Measurements from ENCODE around the gene ACTR1B.
"Not testable (repeated sequence)": the region's sequence is repeated elsewhere in the genome, so short reads cannot be mapped to it uniquely, and the experiment has no call there.

Gene ACTR1B

GRCh38 chr2:97663962-97664635, at the start of gene ACTR1B:
Gene ACTR1B (minus strand): TSS chr2:97664044. CDS start chr2:97663890, 154 bp downstream.
- Histone ChIP-seq H3K79me2 (ENCODE audit: insufficient read depth, low read length) (peaks cover 5% of the 10 kb centered on the region), H4K20me1 (ENCODE audit: insufficient read depth, low read length) (no peaks in the 10 kb centered on the region), H3K9ac (ENCODE audit: low read length) (peak within 1 kb of the TSS; percentile 85), H3F3A (ENCODE audit: insufficient read depth, low read length) (no peaks in the 10 kb centered on the region), H3K36me3 (ENCODE audit: insufficient read depth, low read length) (peaks cover 10% of the 10 kb centered on the region; the same call in 1 of the 2 replicates), H3K27me3 (ENCODE audit: insufficient read depth, low read length) (no peaks in the 10 kb centered on the region), H3K4me2 (ENCODE audit: low read length) (peak within 1 kb of the TSS; percentile 98), H3K9me3 (ENCODE audit: low read length) (no peaks in the 10 kb centered on the region), H2AFZ (ENCODE audit: low read length) (peak within 1 kb of the TSS; percentile 60), H3K4me3 (ENCODE audit: low read depth, low read length, poor library complexity, severe bottlenecking) (peak within 1 kb of the TSS; percentile 80), H3K4me1 (ENCODE audit: insufficient read depth, low read length, severe bottlenecking) (peaks cover 28% of the 10 kb centered on the region), H3K27ac (ENCODE audit: low read depth, low read length, poor library complexity, severe bottlenecking) (peak within 1 kb of the TSS; percentile 67), H3K9me2 (ENCODE audit: low read depth, low read length) (no peaks in the 10 kb centered on the region)
- TF ChIP-seq CTCF (IDR thresholded peaks at IDR 0.05; ENCODE audit: low read length) (peak; percentile 68), EZH2 (IDR thresholded peaks at IDR 0.05; ENCODE audit: borderline replicate concordance, low read length) (no peak)

- no peaks in the 10 kb centered on the region for H3K79me2 ChIP-seq (ENCODE audit: insufficient read depth, low read length)
- H3K9ac ChIP-seq (ENCODE audit: low read length), result no peak overlapping the region; the same call in 1 of the 2 replicates
- no peak overlapping the region for H2AFZ ChIP-seq (ENCODE audit: low read length)
- TF ChIP-seq CTCF (IDR thresholded peaks at IDR 0.05; ENCODE audit: low read length) (no peak), EZH2 (IDR thresholded peaks at IDR 0.05; ENCODE audit: borderline replicate concordance, low read length) (no peak)
- peaks cover 15% of the 10 kb centered on the region for H3K4me1 ChIP-seq (ENCODE audit: insufficient read depth, low read length, severe bottlenecking)
- no peaks in the 10 kb centered on the region for H4K20me1 ChIP-seq (ENCODE audit: insufficient read depth, low read length)
- no peaks in the 10 kb centered on the region for H3K27me3 ChIP-seq (ENCODE audit: insufficient read depth, low read length)
- no peaks in the 10 kb centered on the region for H3K9me3 ChIP-seq (ENCODE audit: low read length)
- no peak overlapping the region for H3K4me3 ChIP-seq (ENCODE audit: low read depth, low read length, poor library complexity, severe bottlenecking)
- H3K9me2 ChIP-seq (ENCODE audit: low read depth, low read length), result no peaks in the 10 kb centered on the region
- no peak overlapping the region for H3K27ac ChIP-seq (ENCODE audit: low read depth, low read length, poor library complexity, severe bottlenecking)
- no peaks in the 10 kb centered on the region for H3F3A ChIP-seq (ENCODE audit: insufficient read depth, low read length)
- H3K4me2 ChIP-seq (ENCODE audit: low read length), result peak overlapping the region; percentile 5; the same call in 1 of the 2 replicates
- H3K36me3 ChIP-seq (ENCODE audit: insufficient read depth, low read length), result no peaks in the 10 kb centered on the region
Observed at GRCh38 chr2:97712693-97713295, 49.0 kb upstream of the ACTR1B start.

GRCh38 chr2:97712175-97712574, 48.3 kb upstream of the ACTR1B start:
- H3K4me3 ChIP-seq (ENCODE audit: low read depth, low read length, poor library complexity, severe bottlenecking); H3K27ac ChIP-seq (ENCODE audit: low read depth, low read length, poor library complexity, severe bottlenecking); H3K9me2 ChIP-seq (ENCODE audit: low read depth, low read length); H3K27me3 ChIP-seq (ENCODE audit: insufficient read depth, low read length); H2AFZ ChIP-seq (ENCODE audit: low read length); H3F3A ChIP-seq (ENCODE audit: insufficient read depth, low read length); H4K20me1 ChIP-seq (ENCODE audit: insufficient read depth, low read length); H3K36me3 ChIP-seq (ENCODE audit: insufficient read depth, low read length); H3K9me3 ChIP-seq (ENCODE audit: low read length); H3K9ac ChIP-seq (ENCODE audit: low read length); H3K79me2 ChIP-seq (ENCODE audit: insufficient read depth, low read length); H3K4me2 ChIP-seq (ENCODE audit: low read length): not testable (repeated sequence)
- peaks cover 15% of the 10 kb centered on the region for H3K4me1 ChIP-seq (ENCODE audit: insufficient read depth, low read length, severe bottlenecking)

- TF ChIP-seq EZH2 (IDR thresholded peaks at IDR 0.05; ENCODE audit: borderline replicate concordance, low read length), result no peak
- TF ChIP-seq CTCF (IDR thresholded peaks at IDR 0.05; ENCODE audit: low read length), result no peak
- Histone ChIP-seq H2AFZ (ENCODE audit: low read length) (no peak overlapping the region), H3F3A (ENCODE audit: insufficient read depth, low read length) (no peaks in the 10 kb centered on the region), H3K27ac (ENCODE audit: low read depth, low read length, poor library complexity, severe bottlenecking) (no peak overlapping the region), H3K36me3 (ENCODE audit: insufficient read depth, low read length) (no peaks in the 10 kb centered on the region), H3K4me3 (ENCODE audit: low read depth, low read length, poor library complexity, severe bottlenecking) (no peak overlapping the region), H3K79me2 (ENCODE audit: insufficient read depth, low read length) (no peaks in the 10 kb centered on the region), H4K20me1 (ENCODE audit: insufficient read depth, low read length) (no peaks in the 10 kb centered on the region), H3K27me3 (ENCODE audit: insufficient read depth, low read length) (no peaks in the 10 kb centered on the region), H3K9ac (ENCODE audit: low read length) (no peak overlapping the region), H3K9me3 (ENCODE audit: low read length) (no peaks in the 10 kb centered on the region), H3K4me2 (ENCODE audit: low read length) (no peak overlapping the region), H3K4me1 (ENCODE audit: insufficient read depth, low read length, severe bottlenecking) (peaks cover 15% of the 10 kb centered on the region), H3K9me2 (ENCODE audit: low read depth, low read length) (no peaks in the 10 kb centered on the region)
Observed at GRCh38 chr2:97711394-97711711, 47.5 kb upstream of the ACTR1B start.
